GM12874 (cell line): ENCODE data around the gene CCDC57.

Source experiments
- TF ChIP-seq, protein P1 (sequence below): IDR thresholded peaks from 2 replicates; pipeline ENCODE4 v1.5.1; 2011; ENCODE audit warnings: low read depth, mild to moderate bottlenecking, control low read depth, low read length, moderate library complexity; ENCODE audit not compliant: insufficient read depth

CCDC57 gene

GRCh38 chr17:82224666-82225065, 12.0 kb upstream of the CCDC57 start:
- TF ChIP-seq, protein P1, sequence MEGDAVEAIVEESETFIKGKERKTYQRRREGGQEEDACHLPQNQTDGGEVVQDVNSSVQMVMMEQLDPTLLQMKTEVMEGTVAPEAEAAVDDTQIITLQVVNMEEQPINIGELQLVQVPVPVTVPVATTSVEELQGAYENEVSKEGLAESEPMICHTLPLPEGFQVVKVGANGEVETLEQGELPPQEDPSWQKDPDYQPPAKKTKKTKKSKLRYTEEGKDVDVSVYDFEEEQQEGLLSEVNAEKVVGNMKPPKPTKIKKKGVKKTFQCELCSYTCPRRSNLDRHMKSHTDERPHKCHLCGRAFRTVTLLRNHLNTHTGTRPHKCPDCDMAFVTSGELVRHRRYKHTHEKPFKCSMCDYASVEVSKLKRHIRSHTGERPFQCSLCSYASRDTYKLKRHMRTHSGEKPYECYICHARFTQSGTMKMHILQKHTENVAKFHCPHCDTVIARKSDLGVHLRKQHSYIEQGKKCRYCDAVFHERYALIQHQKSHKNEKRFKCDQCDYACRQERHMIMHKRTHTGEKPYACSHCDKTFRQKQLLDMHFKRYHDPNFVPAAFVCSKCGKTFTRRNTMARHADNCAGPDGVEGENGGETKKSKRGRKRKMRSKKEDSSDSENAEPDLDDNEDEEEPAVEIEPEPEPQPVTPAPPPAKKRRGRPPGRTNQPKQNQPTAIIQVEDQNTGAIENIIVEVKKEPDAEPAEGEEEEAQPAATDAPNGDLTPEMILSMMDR, result no peak

- TF ChIP-seq, protein P1, result no peak
These were observed 10.9 kb upstream of the CCDC57 start for GRCh38 chr17:82223517-82223916.

GRCh38 chr17:82222816-82223215, 10.2 kb upstream of the CCDC57 start:
- TF ChIP-seq, protein P1, result no peak

- TF ChIP-seq, protein P1, result no peak
These were observed 8.8 kb upstream of the CCDC57 start for GRCh38 chr17:82221341-82221902.

DNA sequence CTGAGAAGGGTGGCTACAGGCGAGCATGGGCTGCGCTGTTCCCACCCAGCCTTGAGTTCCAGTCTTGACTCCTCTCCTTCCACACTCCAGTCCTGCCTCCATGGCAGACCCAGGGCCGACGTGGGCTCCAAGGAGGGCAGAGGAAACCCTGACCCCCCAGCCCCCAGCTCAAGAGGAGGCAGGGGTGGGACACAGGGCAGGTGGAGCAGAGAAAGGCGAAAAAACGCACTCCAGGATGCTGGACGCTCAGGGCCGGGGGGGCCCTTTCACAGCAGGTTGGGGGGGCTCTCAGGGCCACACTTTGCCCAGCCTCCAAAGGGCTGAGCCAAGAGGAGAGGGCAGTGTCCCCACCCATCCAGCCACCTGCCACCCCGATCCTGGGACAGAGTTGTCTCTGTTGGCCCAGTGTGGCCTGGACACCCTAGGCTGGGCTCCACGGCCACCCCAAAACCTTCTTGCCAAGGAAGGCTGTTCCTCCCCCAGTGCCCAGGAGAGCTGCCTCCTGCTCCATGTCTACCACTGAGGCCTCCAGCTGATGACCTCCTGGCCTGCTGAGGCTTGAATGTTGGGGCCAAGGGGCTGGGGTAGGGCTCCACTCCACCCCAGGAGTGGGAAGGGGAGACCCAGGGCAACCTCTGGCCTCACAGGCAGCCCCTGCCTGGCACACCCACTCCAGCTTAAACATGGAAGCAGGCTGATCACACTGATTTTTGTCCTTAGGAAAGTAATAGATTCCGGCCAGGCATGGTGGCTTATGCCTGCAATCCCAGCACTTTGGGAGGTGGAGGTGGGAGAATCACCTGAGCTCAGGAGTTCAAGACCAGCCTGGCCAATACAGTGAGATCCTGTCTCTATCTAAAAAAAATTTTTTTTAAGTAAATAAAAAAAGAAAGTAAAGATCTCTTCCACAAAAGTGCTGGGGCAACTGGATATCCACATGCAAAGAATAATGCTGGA, 7.4 kb upstream of the CCDC57 start:
- TF ChIP-seq, protein P1, result no peak

GRCh38 chr17:82219083-82219482, 6.4 kb upstream of the CCDC57 start:
- TF ChIP-seq, protein P1, result no peak

DNA sequence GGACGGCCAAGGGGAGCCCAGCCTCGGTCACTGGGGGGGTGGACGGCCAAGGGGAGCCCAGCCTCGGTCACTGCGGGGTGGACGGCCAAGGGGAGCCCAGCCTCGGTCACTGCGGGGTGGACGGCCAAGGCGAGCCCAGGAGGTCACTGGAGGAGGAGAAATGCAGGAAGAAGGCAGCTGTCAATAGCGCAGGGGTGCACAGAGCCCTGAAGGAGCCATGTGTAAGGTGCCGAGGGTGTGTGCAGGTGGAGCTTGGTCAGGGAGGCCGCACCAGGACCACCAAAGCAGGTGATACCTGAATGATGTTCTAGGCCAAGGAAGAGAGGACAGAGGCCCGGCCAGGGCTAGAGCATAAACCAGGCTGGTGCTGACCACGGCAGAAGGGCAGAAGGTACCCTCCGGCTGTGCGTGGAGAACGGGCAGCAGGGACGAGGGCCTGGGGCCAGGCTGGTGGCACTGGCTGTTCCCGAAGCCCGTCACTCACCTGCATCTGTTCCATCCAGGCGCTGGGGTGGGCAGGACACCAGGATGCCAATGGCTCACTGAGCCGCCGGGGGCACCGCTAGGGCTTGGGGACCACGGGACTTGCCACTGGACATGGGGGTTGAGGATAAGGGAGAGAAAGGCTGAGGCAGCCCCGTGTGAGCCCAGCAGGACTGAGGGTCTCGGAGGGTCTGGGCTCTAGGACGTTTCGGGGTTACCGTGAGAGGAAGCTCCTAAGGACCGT, 5.9 kb upstream of the CCDC57 start:
- TF ChIP-seq, protein P1, result no peak
